GM18511 (cell line): ENCODE results near the gene CASZ1.

ENCODE experiments used
- ATAC-seq: cut with Tn5 transposase; IDR thresholded peaks from one replicate; pipeline ENCODE4 v1.9.1; 2021; ENCODE audit warnings: mild to moderate bottlenecking, moderate library complexity; ENCODE audit not compliant: unreplicated experiment

The CASZ1 gene

GRCh38 chr1:10592373-10592772 lies 204.1 kb downstream of the CASZ1 start:
- ATAC-seq, result no peak

GRCh38 chr1:10591010-10591409 lies 205.4 kb downstream of the CASZ1 start:
- ATAC-seq, result no peak

GRCh38 chr1:10589074-10589473 lies 207.4 kb downstream of the CASZ1 start:
- ATAC-seq, result no peak

GRCh38 chr1:10588640-10589039 lies 207.8 kb downstream of the CASZ1 start:
- ATAC-seq, result no peak
